ENCODE data around the gene ATP8A1.

GRCh38 chr4:42483426-42484379, 173.2 kb downstream of the ATP8A1 start:
- no peak for TF ChIP-seq POLR2A (IDR thresholded peaks at IDR 0.05)
- TF ChIP-seq, protein P1, sequence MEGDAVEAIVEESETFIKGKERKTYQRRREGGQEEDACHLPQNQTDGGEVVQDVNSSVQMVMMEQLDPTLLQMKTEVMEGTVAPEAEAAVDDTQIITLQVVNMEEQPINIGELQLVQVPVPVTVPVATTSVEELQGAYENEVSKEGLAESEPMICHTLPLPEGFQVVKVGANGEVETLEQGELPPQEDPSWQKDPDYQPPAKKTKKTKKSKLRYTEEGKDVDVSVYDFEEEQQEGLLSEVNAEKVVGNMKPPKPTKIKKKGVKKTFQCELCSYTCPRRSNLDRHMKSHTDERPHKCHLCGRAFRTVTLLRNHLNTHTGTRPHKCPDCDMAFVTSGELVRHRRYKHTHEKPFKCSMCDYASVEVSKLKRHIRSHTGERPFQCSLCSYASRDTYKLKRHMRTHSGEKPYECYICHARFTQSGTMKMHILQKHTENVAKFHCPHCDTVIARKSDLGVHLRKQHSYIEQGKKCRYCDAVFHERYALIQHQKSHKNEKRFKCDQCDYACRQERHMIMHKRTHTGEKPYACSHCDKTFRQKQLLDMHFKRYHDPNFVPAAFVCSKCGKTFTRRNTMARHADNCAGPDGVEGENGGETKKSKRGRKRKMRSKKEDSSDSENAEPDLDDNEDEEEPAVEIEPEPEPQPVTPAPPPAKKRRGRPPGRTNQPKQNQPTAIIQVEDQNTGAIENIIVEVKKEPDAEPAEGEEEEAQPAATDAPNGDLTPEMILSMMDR (IDR thresholded peaks at IDR 0.05 in 8 of 11, conservative IDR thresholded peaks at IDR 0.05 in 3 of 11), result no peak
